ENCODE measurements around the gene GUCY1A2. TPM values are rescaled to one million over a fixed set of nuclear protein-coding genes. Genes with fewer than 3 reads are reported as not detected.

The GUCY1A2 gene
- total RNA-seq, 1 donor from 2014 or later = 23.5 TPM

GRCh38 chr11:106961048-106961447 lies 57.2 kb downstream of the GUCY1A2 start:
- ATAC-seq = peak; percentile 75 to 84
- H3K27me3 ChIP-seq (ENCODE audit: low read depth) = no peaks in the 10 kb centered on the region
- intact Hi-C loops (cut with DNase I) = no loop called here
- no peak overlapping the region for H3K27ac ChIP-seq
- TF ChIP-seq CTCF (IDR thresholded peaks at IDR 0.05) = no peak
- no peaks in the 10 kb centered on the region for H3K9me3 ChIP-seq
- H3K4me1 ChIP-seq = peaks cover 20% of the 10 kb centered on the region
- no peak overlapping the region for H3K4me3 ChIP-seq
- no peak for DNase-seq
- H3K36me3 ChIP-seq = no peaks in the 10 kb centered on the region

GRCh38 chr11:106959800-106960199 lies 58.5 kb downstream of the GUCY1A2 start:
- peak overlapping the region; percentile 57 for H3K27ac ChIP-seq
- H3K4me3 ChIP-seq = no peak overlapping the region
- no peak for DNase-seq
- no peaks in the 10 kb centered on the region for H3K27me3 ChIP-seq (ENCODE audit: low read depth)
- ATAC-seq = peak; percentile 64 to 83
- H3K9me3 ChIP-seq = no peaks in the 10 kb centered on the region
- no peaks in the 10 kb centered on the region for H3K36me3 ChIP-seq
- TF ChIP-seq CTCF (IDR thresholded peaks at IDR 0.05) = no peak
- intact Hi-C loops (cut with DNase I) = no loop called here
- H3K4me1 ChIP-seq = peaks cover 20% of the 10 kb centered on the region

GRCh38 chr11:106959386-106959785 lies 58.9 kb downstream of the GUCY1A2 start:
- no peaks in the 10 kb centered on the region for H3K27me3 ChIP-seq (ENCODE audit: low read depth)
- peak overlapping the region; percentile 57 for H3K27ac ChIP-seq
- no peak for ATAC-seq
- H3K36me3 ChIP-seq = no peaks in the 10 kb centered on the region
- intact Hi-C loops (cut with DNase I) = no loop called here
- no peak for TF ChIP-seq CTCF (IDR thresholded peaks at IDR 0.05)
- no peaks in the 10 kb centered on the region for H3K9me3 ChIP-seq
- DNase-seq = no peak
- peaks cover 20% of the 10 kb centered on the region for H3K4me1 ChIP-seq
- H3K4me3 ChIP-seq = no peak overlapping the region

GRCh38 chr11:106958517-106959248 lies 59.6 kb downstream of the GUCY1A2 start:
- no peaks in the 10 kb centered on the region for H3K9me3 ChIP-seq
- H3K27ac ChIP-seq = no peak overlapping the region
- peaks cover 20% of the 10 kb centered on the region for H3K4me1 ChIP-seq
- DNase-seq = no peak
- no peak for ATAC-seq
- intact Hi-C loops (cut with DNase I) = no loop called here
- no peak overlapping the region for H3K4me3 ChIP-seq
- no peak for TF ChIP-seq CTCF (IDR thresholded peaks at IDR 0.05)
- H3K36me3 ChIP-seq = no peaks in the 10 kb centered on the region
- no peaks in the 10 kb centered on the region for H3K27me3 ChIP-seq (ENCODE audit: low read depth)

GRCh38 chr11:106957030-106957482 lies 61.2 kb downstream of the GUCY1A2 start:
- no peaks in the 10 kb centered on the region for H3K27me3 ChIP-seq (ENCODE audit: low read depth)
- no peak for TF ChIP-seq CTCF (IDR thresholded peaks at IDR 0.05)
- peaks cover 20% of the 10 kb centered on the region for H3K4me1 ChIP-seq
- no peak overlapping the region for H3K4me3 ChIP-seq
- intact Hi-C loops (cut with DNase I) = no loop called here
- no peaks in the 10 kb centered on the region for H3K9me3 ChIP-seq
- no peak overlapping the region for H3K27ac ChIP-seq
- ATAC-seq = no peak
- H3K36me3 ChIP-seq = no peaks in the 10 kb centered on the region
- DNase-seq = no peak
